ENCODE measurements around the gene KCNB1. TPM values are rescaled to one million over a fixed set of nuclear protein-coding genes. Genes with fewer than 3 reads are reported as not detected.

Gene KCNB1
- total and polyA plus RNA-seq, 12 donors: 0.64 to 4.2 (median 1.1) TPM

DNA sequence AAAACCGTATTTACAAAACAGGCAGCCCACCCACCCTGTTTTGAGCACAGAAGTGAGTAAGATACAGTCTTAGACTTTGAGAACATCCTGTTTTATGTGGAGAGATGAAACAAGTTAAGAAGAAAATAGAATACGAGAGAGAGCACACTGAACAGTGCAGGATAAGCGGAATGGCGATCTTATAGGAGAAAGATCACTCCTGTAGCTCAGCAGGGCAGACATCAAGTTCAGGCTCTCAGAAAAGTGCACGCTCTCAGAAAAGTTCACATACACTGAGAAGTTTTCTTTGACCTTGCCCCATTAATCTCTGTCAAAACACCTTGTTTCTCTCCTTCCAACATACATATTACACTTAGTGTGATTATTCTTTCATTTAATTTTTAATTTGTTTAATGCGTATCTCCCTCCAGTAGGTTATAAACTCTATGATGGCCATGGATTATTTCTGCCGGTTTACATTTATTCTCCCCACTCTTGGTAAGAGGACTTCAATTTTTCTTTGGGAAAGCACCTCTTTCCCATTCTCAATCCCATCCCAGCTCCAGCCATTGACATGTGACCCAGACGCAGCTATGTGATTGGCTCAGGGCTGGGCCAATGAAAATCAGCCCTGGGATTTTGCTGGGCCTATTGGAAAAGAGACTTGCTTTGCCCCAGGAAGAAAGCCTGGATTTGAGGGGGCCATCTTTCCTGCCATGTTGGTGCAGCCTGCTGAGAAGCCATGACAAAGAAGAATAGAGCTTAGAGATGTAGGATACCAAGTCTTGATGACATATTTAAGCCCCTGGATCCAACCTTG, 16.2 kb downstream of the KCNB1 start:
- no peak for ATAC-seq
- WGBS, 2 donors: 95% methylated on average over 8 of the region's 8 CpGs
- TF ChIP-seq, protein P1, sequence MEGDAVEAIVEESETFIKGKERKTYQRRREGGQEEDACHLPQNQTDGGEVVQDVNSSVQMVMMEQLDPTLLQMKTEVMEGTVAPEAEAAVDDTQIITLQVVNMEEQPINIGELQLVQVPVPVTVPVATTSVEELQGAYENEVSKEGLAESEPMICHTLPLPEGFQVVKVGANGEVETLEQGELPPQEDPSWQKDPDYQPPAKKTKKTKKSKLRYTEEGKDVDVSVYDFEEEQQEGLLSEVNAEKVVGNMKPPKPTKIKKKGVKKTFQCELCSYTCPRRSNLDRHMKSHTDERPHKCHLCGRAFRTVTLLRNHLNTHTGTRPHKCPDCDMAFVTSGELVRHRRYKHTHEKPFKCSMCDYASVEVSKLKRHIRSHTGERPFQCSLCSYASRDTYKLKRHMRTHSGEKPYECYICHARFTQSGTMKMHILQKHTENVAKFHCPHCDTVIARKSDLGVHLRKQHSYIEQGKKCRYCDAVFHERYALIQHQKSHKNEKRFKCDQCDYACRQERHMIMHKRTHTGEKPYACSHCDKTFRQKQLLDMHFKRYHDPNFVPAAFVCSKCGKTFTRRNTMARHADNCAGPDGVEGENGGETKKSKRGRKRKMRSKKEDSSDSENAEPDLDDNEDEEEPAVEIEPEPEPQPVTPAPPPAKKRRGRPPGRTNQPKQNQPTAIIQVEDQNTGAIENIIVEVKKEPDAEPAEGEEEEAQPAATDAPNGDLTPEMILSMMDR (IDR thresholded peaks at IDR 0.05): no peak
- Histone ChIP-seq H3K4me3 (no peak overlapping the region), H3K27ac (no peak overlapping the region), H3K4me1 (peaks cover 0 to 6% (median 0%) of the 10 kb centered on the region in 9 donors), H3K27me3 (peaks cover 0 to 12% (median 0%) of the 10 kb centered on the region in 7 donors), H3K9me3 (no peaks in the 10 kb centered on the region), H3K36me3 (no peaks in the 10 kb centered on the region)
- intact Hi-C loops (cut with DNase I): no loop called here
- no peak for DNase-seq

DNA sequence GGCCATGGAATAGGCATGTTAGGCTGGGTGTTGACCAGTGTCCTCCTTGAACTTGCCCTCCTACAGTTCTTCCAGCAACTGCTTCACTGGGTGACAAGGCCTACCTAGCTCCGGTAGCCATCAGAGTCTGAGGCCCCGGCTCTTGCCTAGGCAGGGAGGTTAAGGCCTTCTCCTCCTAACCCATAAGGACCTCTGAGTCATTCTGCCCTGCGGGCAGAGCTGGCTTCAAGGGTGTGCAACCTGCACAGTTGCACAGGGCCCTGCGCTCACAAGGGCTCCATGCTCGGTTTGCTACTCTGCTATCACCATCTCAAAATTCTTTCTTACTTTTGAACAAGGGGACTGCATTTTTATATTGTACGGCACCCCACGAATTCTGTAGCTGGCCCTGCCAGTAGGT, 17.9 kb downstream of the KCNB1 start:
- WGBS, 2 donors: 94 to 95% methylated on average over 7 of the region's 7 CpGs
- Histone ChIP-seq H3K27me3 (peaks cover 0 to 12% (median 0%) of the 10 kb centered on the region in 7 donors), H3K9me3 (no peaks in the 10 kb centered on the region), H3K4me3 (no peak overlapping the region), H3K36me3 (no peaks in the 10 kb centered on the region), H3K4me1 (peaks cover 0 to 6% (median 0%) of the 10 kb centered on the region in 9 donors), H3K27ac (no peak overlapping the region)
- DNase-seq (no peak), ATAC-seq (no peak)
- intact Hi-C loops (cut with DNase I): no loop called here
- TF ChIP-seq, protein P1 (IDR thresholded peaks at IDR 0.05): no peak

DNA sequence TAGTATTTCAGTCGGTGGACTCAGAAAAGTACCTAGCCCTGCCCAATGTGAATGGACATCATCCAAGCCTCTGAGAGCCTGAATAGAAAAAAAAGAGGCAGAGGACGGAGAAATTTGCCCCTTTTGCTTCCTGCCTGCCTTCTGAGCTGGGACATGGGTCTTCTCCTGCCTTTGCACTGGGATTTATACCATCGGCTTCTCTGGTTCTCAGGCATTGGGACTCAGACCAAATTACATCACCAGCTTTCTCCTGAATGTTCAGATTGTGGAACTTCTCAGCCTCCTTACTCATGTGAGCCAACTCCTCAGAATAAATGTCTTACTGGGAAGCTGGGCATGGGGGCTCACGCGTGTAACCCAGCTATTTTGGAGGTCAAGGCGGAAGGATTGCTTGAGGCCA, 19.8 kb downstream of the KCNB1 start:
- ATAC-seq: no peak

DNA sequence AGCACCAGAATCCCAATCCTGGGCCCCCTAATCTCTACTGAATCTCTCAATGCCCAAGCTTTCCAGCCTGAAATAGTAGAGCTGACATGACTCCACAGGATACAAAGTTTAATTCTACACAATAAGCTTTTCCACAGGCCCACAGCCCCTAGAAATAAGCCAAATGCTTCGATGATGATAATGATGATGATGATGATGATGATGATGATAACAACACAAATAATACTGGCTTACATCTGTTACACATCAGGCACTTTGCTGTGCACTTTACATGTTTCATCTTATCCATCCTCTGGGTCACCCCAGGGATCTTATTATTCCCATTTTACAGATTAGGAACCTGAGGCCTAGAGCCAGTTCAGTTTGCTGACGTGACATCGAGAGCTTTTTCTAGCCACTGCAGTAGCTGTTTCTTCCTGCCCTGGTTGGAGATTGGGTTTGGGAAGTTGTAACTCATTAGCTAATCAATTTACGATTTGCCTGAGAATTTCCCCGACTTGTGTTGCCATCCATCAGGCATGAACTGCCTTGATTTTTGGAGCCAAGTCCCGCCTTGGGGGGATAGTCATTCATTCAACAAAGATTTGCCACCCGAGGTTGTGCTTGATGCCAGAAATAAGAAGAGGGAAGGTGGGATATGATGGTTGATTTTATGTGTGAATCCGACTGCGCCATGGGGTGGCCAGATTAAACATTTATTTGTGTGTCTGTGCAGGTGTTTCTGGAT, 20.4 kb downstream of the KCNB1 start:
- H3K4me3 ChIP-seq: no peak overlapping the region
- no peaks in the 10 kb centered on the region for H3K36me3 ChIP-seq
- peaks cover 0 to 4% (median 0%) of the 10 kb centered on the region in 7 donors for H3K27me3 ChIP-seq
- ATAC-seq (no peak), DNase-seq (no peak)
- H3K9me3 ChIP-seq: no peaks in the 10 kb centered on the region
- peaks cover 0 to 6% (median 0%) of the 10 kb centered on the region in 9 donors for H3K4me1 ChIP-seq
- intact Hi-C loops (cut with DNase I): no loop called here
- 83 to 89% methylated on average over 9 of the region's 9 CpGs for WGBS, 2 donors
- no peak overlapping the region for H3K27ac ChIP-seq
- TF ChIP-seq, protein P1 (IDR thresholded peaks at IDR 0.05): no peak

More for the DNA sequence above, 19.8 kb downstream of the KCNB1 start:
- no peak for DNase-seq
- Histone ChIP-seq H3K27ac (no peak overlapping the region), H3K36me3 (no peaks in the 10 kb centered on the region), H3K4me1 (peaks cover 0 to 6% (median 0%) of the 10 kb centered on the region in 9 donors), H3K27me3 (peaks cover 0 to 4% (median 0%) of the 10 kb centered on the region in 7 donors), H3K9me3 (no peaks in the 10 kb centered on the region), H3K4me3 (no peak overlapping the region)
- TF ChIP-seq, protein P1 (IDR thresholded peaks at IDR 0.05): no peak
- intact Hi-C loops (cut with DNase I): no loop called here
- 79 to 82% methylated on average over 6 of the region's 6 CpGs for WGBS, 2 donors
